WI38 (cell line): ENCODE measurements around the gene CACNA2D3.

Experiments
- H3K4me3 ChIP-seq: 2 replicates; pipeline ENCODE4 v1.5.1; 2011; ENCODE audit warnings: low read depth, mild to moderate bottlenecking, control low read depth, low read length
- TF ChIP-seq, protein P1 (sequence below): IDR thresholded peaks from 2 replicates; pipeline ENCODE4 v1.5.1; 2012; ENCODE audit warnings: low read depth, mild to moderate bottlenecking, control low read depth, low read length

Gene CACNA2D3

GRCh38 chr3:54228806-54229205, 106.5 kb downstream of the CACNA2D3 start:
- H3K4me3 ChIP-seq, result no peak overlapping the region
- TF ChIP-seq, protein P1, sequence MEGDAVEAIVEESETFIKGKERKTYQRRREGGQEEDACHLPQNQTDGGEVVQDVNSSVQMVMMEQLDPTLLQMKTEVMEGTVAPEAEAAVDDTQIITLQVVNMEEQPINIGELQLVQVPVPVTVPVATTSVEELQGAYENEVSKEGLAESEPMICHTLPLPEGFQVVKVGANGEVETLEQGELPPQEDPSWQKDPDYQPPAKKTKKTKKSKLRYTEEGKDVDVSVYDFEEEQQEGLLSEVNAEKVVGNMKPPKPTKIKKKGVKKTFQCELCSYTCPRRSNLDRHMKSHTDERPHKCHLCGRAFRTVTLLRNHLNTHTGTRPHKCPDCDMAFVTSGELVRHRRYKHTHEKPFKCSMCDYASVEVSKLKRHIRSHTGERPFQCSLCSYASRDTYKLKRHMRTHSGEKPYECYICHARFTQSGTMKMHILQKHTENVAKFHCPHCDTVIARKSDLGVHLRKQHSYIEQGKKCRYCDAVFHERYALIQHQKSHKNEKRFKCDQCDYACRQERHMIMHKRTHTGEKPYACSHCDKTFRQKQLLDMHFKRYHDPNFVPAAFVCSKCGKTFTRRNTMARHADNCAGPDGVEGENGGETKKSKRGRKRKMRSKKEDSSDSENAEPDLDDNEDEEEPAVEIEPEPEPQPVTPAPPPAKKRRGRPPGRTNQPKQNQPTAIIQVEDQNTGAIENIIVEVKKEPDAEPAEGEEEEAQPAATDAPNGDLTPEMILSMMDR, result no peak

DNA sequence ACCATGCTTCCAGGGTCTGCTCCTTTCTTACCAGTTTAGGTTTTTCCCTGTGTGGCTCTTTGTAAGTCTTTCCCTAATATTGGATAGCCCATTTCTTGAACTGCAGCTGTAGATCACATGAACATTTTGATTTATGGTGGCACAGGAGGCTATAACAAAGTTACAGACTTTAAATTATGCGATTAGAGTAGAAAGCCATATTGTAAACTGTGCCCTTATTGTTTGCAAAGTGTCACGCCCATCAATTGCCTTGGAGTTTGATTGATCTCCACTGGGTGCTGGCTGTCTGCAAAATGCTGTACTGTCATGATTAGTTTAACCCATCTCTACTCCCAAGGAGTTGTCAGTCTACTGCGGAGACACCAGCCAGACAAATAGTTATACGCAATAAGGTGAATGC, 110.3 kb downstream of the CACNA2D3 start:
- no peak overlapping the region for H3K4me3 ChIP-seq
- TF ChIP-seq, protein P1, result no peak

GRCh38 chr3:54235998-54236397, 113.6 kb downstream of the CACNA2D3 start:
- no peak overlapping the region for H3K4me3 ChIP-seq
- TF ChIP-seq, protein P1, result no peak

- TF ChIP-seq, protein P1, result no peak
- no peak overlapping the region for H3K4me3 ChIP-seq
Measured at GRCh38 chr3:54237109-54237508, 114.8 kb downstream of the CACNA2D3 start.

DNA sequence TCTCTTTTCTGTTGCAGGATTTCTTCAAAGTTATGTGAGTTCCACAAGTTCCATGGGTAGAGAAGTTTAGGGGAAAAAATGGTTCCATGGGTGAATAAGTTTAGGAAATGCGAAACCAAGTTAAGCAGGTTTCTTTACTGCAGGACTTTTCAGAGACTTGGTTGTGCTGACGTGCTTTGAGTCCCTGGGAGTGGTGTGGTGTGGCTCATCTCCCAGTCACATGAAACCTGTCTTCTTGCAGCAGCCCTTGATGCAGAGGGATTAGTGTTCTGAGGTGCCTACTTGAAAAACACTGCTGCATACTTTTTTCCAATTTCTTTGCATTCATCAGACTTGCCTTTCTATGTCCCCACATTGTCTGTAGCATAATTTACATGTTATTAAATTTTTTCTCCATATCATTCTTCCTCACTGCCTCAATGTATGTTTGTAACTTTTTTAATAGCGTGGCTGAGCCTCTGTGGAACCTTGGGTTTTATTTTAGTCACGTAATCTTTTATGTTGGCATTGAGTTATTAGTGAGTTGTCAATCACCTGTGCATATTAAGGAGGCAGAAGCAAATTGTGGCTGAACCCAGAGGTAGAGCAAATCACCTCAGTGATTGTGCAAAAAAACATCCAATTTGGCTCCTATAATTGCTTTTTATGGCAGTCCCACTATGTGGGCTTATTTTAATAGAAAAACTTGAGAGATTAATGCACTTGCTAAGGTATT, 115.6 kb downstream of the CACNA2D3 start:
- H3K4me3 ChIP-seq, result no peak overlapping the region
- TF ChIP-seq, protein P1, result no peak

DNA sequence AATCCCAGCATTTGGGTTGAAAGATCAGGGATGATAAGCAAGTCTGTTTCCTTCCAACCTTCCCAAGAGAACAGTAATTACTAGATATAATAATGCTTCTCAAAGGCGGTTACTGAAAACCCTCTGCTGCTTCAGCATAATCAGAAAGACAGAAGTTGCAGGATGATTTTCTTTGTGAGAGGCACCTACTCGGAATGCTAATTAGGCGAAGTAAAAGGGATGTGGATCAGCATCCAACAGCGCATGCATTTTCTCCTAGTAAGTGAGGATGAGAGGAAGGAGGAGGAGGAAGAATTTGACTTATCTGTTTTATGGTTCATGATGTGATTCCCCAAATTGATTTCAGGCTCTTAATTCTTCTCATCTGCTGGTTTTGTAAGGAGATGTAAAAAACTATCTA, 118.0 kb downstream of the CACNA2D3 start:
- TF ChIP-seq, protein P1, result no peak
- H3K4me3 ChIP-seq, result no peak overlapping the region

GRCh38 chr3:54243056-54243931, 120.9 kb downstream of the CACNA2D3 start:
- TF ChIP-seq, protein P1, result no peak
- H3K4me3 ChIP-seq, result no peak overlapping the region
